Suprapubic skin (tissue), 3 donors: ENCODE results near the gene GCLC.

Source experiments
- POLR2A ChIP-seq, 2 donors: fragments of 450-650 bp; IDR thresholded peaks; one replicate each; pipeline ENCODE4 v1.6.1; 2017; ENCODE audit warnings: antibody characterized with exemption in 2 of 2, mild to moderate bottlenecking in 2 of 2, moderate library complexity in 2 of 2
- TF ChIP-seq, protein P1 (sequence below), 2 donors: fragments of 200-600 bp in 1 of 2; fragments of 450-650 bp in 1 of 2; sonication (generic) in 1 of 2; IDR thresholded peaks; one replicate each; pipeline ENCODE4 v1.5.1; 2016 to 2019; ENCODE audit warnings: antibody characterized with exemption in 2 of 2, mild to moderate bottlenecking in 1 of 2, moderate library complexity in 1 of 2

DNA sequence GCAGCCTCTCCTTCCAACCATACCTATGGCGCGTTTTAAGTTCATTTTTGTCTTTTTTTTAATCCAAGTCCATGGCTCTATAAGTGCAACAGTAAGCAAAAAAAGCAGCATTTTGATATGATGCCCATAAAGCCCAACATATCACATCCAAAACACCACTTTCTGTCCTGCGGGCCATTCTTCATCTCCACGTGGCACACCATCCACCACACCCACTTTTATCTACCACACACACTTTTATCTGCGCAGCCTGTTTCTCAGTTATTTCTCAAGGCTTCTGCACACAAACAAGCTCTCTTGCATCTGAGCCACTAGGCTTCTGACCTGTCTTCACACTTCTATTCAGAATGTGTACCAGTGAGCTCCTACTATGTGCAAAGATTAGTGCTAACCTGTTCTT is 5.3 kb downstream of the GCLC start:
- TF ChIP-seq, protein P1, sequence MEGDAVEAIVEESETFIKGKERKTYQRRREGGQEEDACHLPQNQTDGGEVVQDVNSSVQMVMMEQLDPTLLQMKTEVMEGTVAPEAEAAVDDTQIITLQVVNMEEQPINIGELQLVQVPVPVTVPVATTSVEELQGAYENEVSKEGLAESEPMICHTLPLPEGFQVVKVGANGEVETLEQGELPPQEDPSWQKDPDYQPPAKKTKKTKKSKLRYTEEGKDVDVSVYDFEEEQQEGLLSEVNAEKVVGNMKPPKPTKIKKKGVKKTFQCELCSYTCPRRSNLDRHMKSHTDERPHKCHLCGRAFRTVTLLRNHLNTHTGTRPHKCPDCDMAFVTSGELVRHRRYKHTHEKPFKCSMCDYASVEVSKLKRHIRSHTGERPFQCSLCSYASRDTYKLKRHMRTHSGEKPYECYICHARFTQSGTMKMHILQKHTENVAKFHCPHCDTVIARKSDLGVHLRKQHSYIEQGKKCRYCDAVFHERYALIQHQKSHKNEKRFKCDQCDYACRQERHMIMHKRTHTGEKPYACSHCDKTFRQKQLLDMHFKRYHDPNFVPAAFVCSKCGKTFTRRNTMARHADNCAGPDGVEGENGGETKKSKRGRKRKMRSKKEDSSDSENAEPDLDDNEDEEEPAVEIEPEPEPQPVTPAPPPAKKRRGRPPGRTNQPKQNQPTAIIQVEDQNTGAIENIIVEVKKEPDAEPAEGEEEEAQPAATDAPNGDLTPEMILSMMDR (IDR thresholded peaks at IDR 0.05): no peak
- TF ChIP-seq POLR2A (IDR thresholded peaks at IDR 0.05): no peak
